ENCODE results near the gene ARG2.
A peak's percentile ranks its signal among the peaks of the same experiment; 100 is the strongest.

The ARG2 gene
- 28.5 reads per million, percentile 55 among the genes with 10 or more reads in this experiment for total RNA-seq

DNA sequence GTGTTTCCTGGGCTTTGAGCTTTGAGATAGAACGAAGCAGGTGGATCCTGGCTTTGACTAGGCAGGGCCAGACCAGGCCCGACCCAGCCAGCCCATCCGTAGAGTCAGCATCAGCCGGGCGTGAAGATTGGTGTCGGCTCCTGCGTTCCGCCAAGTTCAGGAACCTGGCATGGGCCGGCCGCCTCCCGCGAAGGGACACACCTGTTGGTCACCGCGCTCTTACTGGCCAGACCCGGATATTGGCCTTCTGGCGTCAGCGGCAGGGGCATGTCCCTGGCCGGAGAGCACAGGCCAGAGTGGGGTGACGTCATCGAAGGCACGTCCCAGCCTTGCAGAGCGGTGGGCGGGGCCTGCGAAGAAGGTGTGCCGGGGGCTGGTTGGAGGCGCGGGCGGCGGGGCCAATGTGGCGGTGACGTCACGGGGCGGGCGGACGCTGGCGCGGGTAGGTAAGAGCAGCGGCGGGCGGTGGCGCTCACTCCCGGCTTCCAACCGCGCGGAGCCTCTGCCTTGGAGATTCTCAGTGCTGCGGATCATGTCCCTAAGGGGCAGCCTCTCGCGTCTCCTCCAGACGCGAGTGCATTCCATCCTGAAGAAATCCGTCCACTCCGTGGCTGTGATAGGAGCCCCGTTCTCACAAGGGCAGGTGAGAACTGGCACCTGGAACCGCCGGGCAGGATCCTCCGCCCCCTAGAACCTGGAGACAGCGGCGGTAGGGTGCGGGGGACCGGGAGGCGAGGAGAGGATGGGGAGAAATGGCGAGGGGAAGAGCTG lies at the start of gene ARG2:
TSS of gene ARG2 (plus strand) at position 475 of the 771 bp plus-strand sequence. CDS start at position 533, 58 bp downstream.
- peak; percentile 96 for DNase-seq

DNA sequence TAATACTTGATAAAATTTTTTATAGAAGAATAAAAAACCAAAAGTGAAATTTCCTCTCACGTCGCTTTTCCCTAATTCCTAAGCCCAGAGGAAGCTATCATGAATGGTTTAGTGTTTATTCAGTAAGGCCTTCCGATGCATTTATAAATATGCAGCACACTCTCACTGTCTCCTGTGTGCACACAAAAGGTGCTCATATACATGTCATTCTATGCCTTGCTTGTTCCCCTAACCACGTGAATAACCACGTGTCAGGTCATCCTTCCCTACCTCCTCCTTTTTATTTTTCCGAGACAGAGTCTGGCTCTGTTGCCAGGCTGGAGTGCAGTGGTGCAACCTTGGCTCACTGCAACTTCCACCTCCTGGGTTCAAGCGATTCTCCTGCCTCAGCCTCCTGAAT lies 49.3 kb upstream of the ARG2 start:
- DNase-seq, result no peak

DNA sequence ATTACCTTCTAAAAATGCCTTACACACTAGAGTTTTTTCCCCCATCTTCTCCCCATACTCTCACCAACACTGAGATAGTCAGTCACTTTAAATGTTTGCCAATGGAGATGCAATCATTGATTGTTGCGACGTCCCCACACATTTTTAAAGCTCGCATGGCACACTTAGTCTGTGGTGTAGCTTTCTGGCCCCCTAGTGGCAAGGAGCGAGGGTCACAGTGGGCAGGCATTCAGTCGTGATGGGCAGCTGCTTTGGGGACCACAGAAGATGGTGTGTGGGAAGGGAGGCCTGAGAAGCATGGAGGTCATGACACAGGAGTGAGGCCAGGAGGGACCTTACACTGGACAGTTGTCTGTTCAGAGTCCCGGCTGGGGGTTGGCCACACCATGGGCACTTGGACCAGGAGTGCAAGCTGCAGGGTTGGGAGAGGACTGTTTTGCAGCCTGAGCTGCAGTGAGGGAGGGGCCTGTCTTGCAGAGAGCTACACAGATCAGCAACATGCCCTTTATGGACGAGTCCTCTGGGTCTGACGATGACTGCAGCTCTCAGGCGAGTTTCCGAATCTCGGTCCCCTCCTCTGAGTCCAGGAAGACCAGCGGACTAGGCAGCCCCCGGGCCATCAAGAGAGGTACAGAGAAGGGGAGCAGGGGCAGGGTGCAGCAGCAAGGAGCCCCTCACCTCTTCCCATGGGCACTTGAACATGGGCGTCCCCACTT lies 48.3 kb upstream of the ARG2 start:
- peak; percentile 57 for DNase-seq

DNA sequence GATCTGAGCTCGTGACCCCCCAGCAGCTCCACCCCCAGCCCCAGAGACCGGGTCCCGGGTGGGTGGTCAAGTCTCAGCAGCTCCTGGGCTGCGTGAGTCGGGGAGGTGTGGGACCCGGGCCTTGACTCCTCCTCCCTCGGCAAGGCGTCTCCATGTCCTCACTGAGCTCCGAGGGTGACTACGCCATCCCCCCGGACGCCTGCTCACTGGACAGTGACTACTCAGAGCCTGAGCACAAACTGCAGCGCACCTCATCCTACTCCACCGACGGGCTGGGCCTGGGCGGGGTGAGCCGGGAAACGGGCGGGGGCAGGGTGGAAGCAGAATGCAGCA lies 47.8 kb upstream of the ARG2 start:
- no peak for DNase-seq

DNA sequence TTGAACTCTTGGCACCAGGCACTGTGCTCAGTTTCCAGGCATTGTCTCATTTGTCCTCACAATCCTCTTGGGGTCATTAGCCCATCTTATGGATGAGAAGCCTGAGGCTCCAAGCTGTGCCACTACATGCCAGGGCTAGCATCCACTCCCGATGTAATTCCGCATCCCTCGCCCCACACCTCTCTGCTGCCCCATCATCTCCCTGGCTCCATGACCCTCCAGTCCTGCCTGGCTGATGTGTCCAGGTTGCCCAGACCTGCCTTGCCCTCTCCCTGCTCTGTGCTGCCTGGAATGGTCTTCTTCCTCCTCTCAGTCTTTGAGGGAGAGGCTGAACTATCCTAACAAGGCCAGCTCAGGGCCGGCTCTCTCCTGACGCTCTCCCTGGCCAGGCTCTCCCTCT lies 47.1 kb upstream of the ARG2 start:
- DNase-seq, result no peak

DNA sequence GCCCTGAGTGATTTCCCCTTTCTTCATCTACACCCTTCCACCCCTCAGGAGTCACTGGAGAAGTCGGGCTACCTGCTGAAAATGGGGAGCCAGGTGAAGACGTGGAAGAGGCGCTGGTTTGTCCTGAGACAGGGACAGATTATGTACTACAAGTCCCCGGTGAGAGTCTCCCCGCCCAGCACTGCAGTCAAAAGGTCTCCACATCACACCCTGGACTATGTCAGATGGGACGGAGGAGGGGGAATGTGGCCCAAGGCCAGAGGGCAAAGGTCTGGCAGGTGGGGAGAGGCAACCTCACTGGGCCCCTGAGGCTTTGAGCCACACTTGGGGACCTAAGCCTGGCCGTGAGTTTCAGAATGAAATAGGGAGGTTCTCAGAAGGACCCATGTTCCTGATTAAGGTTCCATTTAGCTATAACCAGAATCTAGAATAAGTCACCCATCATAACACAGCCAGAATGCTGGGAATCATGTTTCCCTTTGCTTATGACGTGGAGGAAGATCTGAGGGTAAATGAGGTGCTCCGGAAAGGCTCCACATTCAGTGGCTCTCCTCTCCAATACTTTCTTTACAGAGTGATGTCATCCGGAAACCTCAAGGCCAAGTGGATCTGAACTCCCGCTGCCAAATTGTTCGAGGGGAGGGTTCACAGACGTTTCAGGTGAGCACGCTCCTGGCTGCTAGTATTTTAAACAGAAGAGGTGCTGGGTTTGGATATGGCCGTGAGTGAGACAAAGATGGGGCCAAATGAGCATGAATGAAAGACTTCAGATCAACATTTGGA lies 46.3 kb upstream of the ARG2 start:
- DNase-seq, result no peak

DNA sequence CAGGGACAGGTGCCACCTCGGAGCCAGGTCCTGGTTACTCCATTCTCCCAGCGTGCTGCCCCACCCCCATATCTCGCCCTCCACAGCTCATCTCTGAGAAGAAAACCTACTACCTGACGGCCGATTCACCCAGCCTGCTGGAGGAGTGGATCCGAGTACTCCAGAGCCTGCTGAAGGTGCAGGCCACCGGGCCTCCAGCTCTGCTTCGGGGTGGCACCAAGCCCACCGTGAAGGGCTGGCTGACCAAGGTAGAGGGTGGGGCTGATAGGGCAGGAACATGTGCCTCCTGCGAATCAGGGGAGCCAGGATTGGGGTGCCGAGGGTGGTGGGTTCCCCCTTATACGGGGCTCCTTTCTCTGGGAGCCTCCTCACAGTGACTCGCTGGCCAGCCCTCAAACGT lies 45.6 kb upstream of the ARG2 start:
- no peak for DNase-seq

DNA sequence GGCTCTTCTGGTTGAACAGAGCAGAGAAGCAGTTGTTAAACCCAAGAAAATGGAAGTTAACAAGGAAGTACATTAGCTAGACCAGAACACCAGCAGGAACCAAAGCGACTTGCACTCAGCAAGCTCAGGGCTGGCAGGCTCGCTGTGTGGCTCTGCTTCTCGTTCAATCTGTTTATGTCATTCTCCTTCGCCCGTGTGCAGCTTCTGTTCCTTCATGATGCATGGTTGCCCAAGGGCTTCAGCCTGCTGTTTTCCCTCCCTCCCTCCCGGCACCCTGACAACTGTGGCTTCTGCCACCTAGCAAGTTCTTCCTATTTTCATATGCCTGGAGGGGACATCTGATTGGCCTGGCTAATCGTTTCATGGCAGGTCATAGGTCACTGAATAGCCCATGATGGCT lies 44.9 kb upstream of the ARG2 start:
- no peak for DNase-seq

DNA sequence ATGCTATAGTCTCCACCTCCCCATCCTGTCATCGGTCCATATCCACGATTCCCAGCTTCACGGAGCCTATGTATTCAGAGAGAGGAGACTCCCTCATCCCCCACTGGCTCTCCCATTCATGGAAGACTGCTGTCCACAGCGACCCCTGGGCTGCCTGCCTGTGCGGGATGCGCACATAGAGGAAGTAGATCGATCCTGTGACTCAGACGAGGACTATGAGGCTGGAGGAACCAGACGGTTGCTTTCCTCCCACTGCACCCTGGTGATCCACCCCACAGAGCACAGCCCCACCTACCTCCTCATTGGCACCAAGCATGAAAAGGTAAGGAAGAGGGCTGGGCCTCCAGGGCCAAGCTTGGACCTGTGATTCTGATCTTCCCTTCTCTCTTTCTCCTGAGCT lies 44.0 kb upstream of the ARG2 start:
- DNase-seq, result no peak

DNA sequence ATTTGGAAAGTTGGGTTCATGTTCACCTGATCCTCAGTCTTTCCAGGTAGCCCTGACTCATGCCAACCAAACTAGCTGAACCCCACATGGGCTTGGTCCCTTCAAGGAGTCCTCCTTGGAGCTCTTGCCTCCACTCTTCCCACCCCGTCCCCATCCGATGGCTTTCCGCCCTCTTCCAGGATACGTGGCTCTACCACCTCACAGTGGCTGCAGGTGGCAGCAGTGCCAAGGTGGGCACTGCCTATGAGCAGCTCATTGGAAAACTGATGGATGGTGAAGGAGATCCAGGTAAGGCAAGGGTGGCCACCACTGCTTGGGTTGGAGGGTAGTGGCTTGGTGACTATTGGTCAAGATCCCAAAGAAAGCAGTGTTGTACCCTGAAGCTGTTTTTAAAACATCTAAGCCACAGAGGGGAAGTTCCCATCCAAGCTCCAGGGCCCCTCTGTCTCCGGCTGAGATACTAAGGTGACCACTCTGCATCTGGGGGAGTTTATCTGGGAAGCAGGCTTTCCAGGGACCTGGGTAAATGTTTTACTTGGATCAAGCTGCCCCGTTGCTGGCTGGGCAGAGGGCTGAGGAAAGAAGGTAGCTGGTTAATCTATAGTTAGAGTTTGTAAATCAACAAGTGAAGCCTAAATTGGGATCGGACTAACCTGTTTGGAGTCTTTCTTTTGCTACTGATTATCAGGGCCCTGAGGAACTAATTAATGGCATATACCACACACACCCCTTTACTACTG lies 43.3 kb upstream of the ARG2 start:
- no peak for DNase-seq

DNA sequence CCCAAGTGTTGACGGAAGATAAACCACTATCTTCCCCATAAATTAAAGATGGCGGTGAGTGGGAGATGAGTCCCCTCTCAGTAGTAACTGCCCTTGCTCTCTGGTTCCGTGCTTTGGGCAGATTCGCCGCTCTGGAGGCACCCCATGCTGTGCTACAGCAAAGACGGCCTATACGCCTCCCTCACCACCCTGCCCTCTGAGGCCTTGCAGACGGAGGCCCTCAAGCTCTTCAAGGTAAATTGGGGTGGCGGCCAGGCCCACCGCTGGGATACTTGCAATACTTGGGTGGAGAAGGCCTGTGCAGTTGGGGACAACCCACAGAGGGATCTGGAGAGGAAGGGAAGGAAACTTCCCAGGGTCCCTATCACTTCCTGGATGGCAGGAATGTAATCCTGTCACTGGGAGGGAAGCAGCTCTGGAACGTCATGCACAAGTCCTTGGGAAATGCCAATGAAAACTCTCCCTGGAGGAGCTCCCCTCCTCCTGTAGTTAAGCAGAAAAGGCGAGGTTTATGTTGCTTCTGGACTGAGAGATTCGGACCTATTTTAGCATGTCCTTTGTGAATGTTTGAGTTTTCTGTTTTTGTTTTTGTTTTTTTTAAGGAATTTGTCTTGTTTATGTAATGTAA lies 42.4 kb upstream of the ARG2 start:
- DNase-seq, result no peak

DNA sequence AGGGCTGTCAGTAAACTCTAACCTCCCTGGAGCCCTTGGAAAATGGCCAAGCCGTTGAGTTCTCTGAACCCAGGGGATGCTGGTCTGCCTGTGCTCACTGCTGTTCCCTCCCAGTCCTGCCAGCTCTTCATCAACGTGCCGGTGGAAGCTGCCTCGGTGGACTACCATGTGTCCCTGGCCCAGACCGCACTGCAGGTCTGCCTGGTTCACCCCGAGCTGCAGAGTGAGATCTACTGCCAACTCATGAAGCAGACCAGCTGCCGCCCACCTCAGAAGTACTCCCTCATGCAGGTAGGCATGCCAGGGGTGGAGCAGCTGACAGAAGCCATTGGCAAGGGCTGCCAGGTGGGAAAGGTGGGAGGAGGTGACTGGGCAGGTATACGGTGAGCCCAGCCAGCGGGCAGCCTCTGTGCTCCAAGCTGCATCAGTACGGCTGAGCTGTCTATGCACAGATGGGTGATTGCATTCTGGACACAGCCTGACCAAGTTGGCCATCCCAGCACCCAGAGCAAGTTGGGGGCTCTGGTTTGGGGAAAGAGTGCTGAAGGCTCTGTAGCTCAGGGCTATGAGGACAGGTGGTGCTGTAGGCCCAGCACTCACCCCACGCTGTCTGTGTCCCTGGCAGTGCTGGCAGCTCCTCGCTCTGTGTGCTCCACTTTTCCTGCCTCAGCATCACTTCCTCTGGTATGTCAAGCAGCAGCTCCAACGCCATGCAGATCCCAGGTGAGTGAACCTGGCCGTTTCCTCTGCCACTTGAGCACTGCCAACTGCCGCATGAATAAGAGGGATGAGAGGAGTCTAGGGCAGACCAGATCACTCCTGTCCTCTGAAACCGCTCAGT lies 41.6 kb upstream of the ARG2 start:
- DNase-seq, result no peak

DNA sequence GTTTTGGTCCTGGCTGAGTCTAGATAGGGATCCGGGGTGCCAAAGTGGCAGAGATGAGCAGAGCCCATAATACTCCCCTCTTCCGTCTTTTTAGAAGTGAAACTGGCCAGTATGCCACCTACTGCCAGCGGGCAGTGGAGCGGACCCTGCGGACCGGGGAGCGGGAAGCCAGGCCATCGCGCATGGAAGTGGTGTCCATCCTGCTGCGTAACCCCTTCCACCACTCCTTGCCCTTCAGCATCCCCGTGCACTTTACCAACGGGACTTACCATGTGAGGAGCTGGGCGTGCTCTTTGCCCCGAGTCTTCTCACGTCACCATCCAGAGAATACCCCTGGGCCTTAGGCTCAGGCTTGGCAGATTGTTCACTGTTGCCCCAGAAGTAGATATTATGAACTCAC lies 40.7 kb upstream of the ARG2 start:
- DNase-seq, result no peak

DNA sequence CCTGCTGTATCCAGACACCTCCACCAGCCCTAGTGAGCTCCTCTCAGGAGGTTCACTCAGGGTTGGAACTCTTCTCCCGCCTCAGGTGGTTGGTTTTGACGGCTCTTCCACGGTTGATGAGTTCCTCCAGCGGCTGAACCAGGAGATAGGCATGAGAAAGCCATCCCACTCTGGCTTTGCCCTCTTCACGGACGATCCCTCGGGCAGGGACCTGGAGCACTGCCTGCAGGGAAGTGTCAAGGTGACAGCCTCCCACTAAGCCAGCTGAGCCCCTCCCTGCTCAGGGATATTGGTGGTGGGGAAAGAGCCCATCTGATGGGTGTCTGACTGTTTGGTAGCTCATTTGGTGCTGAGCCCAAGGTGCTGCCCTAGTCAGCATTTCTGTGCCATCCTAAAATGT lies 40.1 kb upstream of the ARG2 start:
- no peak for DNase-seq

DNA sequence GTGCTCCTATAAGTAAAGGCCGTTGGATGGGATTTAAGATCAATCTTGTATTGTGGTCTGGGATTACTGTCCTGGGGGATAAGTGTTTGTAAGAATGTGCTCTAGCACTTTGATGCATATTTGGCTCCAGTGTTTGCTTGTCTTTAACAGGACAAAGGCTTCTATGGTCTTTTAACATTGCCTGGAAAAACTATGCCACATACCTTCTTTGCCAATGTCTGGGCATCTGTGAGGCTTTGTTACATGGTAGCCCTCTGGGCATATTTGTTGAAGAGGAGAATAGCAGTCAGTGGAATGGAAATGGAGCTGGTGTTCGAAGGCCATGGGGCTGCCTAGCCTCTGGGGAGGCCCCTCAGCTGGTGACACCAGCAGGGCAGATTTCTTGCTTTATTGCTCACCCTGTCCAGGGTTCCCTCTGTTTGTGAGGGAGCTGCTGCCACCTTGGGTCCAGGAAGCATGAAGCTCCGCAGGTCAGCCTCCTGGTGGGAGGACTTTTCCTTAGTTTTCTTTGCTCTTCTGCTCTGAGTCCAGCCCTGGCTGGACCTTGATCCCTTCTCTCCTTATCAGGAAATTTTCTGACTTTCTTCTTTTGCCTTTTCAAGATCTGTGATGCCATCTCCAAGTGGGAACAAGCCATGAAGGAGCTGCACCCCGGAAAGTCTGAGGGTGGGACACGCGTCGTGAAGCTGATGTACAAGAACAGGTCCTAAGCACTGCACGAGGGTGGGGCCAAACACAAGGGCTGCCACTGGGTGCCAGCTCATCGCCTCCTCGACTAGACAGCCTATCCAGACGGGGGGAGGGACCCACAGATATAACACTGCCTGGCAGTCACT lies 39.2 kb upstream of the ARG2 start:
- no peak for DNase-seq

DNA sequence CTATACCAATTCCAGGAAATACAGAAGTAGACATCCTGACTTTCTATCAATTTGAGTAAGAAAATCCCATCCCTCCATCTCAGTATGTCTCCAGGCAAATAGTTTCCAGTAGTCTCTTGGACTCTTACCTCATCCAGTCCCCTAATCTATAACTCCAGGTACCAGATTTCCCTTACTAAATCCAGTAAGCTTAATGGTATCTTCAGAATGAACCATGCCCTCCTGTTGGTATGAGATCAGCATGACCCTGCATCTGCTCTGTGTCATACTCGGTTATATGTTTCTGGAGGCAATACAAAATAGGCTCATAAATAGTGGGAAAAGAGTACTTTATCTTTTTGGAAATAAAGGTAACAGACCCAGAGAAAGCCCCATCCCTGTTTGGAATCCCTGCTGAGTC lies 38.1 kb upstream of the ARG2 start:
- no peak for DNase-seq

DNA sequence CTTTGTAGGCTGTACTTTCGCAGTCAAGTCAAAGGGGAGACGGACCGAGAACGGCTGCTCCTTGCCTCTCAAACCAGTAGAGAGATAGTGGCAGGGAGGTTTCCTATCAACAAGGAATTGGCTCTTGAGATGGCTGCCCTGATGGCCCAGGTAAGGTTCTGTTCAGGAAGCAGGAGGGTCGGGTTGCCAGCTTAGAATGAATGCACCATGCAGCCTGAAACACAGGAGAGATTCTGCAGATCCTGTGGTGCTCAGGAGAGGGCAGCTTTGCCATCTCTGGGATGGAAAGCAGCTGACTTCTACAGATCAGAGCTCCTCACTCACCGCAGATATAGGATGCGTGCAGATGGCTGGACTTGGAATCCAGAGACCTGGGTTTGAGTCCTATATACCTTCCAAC lies 37.7 kb upstream of the ARG2 start:
- DNase-seq, result no peak

DNA sequence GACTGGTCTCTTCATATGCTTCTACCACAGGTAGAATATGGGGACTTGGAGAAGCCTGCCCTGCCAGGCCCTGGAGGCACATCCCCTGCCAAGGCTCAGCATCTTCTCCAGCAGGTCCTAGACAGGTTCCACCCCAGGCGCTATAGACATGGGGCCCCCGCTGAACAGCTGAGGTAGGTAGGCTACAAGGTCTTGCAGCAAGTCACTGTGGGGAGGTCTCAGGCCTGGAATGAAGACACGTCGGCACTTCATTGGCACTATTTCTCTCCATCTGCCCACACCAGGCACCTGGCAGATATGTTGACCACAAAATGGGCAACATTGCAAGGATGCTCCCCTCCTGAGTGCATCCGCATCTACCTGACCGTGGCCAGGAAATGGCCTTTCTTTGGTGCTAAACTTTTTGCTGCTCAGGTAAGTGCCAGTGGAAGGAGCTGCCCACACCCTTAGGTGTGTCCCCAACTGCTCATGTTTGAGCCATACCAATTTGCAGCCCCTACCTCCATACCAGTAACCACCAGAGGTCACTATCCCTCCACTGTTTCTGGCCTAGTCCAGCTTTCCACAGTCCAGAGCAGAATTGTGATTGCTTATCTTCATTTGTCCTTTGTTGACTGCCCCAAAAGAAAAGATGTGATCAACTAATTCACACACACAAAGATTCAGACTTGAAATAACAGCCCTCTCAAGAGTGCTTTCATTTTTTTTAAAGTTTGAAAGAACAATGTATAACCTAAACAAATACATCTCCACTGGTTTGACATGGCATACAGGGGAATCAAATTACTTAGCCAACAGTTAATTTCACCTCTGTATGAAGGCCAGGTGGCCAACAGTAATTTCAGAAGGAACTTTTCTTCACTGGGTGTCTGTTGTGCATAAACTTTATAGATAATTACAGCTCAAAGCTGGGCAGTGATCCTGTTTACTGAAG lies 35.7 kb upstream of the ARG2 start:
- peak; percentile 10 for DNase-seq

DNA sequence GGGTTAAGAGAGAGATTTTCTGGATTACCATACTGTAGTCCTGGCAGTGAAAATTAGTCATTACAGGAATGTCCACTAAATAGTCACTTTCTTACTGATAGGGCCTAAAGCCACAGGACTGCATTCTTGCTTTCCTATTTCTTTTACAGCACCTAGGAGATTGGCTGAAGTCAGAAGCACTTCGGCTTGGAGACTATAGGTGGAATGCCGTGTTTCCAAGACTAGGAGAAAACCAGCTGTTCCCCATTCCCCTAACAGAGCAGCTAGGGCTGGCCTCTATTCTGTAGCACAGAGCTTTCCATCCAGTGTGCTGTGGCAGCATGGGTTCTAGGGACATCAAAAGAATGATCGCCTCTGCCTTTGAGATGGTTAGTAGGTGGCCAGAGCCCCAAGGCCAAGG lies 34.7 kb upstream of the ARG2 start:
- no peak for DNase-seq

DNA sequence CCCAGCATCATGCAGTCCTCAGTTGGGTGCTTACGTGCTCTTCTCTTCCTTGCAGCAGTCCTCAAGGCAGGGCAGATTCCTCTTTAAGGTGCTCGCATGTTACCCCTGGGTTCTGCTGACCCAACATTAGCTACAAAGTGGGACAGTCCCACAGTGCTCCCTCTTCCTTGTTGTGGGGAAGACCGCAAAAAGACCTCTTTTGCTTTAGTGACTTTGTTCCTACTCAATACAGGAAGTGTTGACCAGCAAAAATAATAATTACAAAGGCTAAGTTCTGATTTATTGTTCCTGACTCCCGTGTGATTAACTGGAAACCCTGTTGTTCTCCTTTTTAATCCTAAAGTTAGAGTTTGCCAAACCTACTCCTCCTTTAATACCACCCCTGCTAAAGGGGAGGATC lies 33.4 kb upstream of the ARG2 start:
- DNase-seq, result no peak

All from effector CD4-positive, alpha-beta T cell (primary cell).